GM12878 (cell line): Measurements from ENCODE around the gene ISG20.

ENCODE experiments used
- BHLHE40 ChIP-seq, 2 experiments: fragments of 450-650 bp in 1 of 2; IDR thresholded peaks; 2 replicates each; pipeline ENCODE4 v1.6.1; 2011 to 2017; ENCODE audit warnings: low read depth in 2 of 2, borderline replicate concordance in 1 of 2, improper control_type of control experiment in 1 of 2, low read length in 1 of 2, mild to moderate bottlenecking in 1 of 2
- CTCF ChIP-seq, 3 experiments: IDR thresholded peaks in 2 of 3; conservative IDR thresholded peaks in 1 of 3; 2 replicates each; pipeline ENCODE4 v1.5.1; 2011; ENCODE audit warnings: low read depth in 3 of 3, low read length in 3 of 3, mild to moderate bottlenecking in 3 of 3, control low read depth in 2 of 3, moderate library complexity in 2 of 3, inconsistent platforms in 1 of 3, mixed read lengths in 1 of 3; ENCODE audit not compliant: control insufficient read depth in 2 of 3, insufficient read depth in 1 of 3; ENCODE audit errors: extremely low read depth in 1 of 3
- MAX ChIP-seq: IDR thresholded peaks from 2 replicates; pipeline ENCODE4 v1.6.1; 2012; ENCODE audit warnings: low read depth, low read length, improper control_type of control experiment
- POLR2AphosphoS2 ChIP-seq: IDR thresholded peaks from 2 replicates; pipeline ENCODE4 v1.6.1; 2011; ENCODE audit warnings: low read depth, mild to moderate bottlenecking, low read length, improper control_type of control experiment, moderate library complexity
- POLR2AphosphoS5 ChIP-seq: IDR thresholded peaks from 2 replicates; pipeline ENCODE4 v1.6.1; 2011; ENCODE audit warnings: mild to moderate bottlenecking, low read length, inconsistent platforms
- RAD21 ChIP-seq: IDR thresholded peaks from 2 replicates; pipeline ENCODE4 v1.6.1; 2011; ENCODE audit warnings: mild to moderate bottlenecking, low read depth, low read length, moderate library complexity; ENCODE audit not compliant: insufficient read depth

GRCh38 chr15:88624156-88624970 is 14.5 kb upstream of the ISG20 start:
- no peak for TF ChIP-seq MAX
- no peak for TF ChIP-seq POLR2AphosphoS5
- TF ChIP-seq RAD21: peak; percentile 82
- peak in 1 of 2 experiments; percentile 7; a peak in 1 of 4 replicates for TF ChIP-seq BHLHE40 (IDR thresholded peaks at IDR 0.05; ENCODE audit: borderline replicate concordance in 1 of 2, low read depth in 2 of 2, low read length in 1 of 2)
- no peak for TF ChIP-seq POLR2AphosphoS2
- peak; percentile 62 to 78 (median 65) for TF ChIP-seq CTCF (IDR thresholded peaks at IDR 0.05 in 2 of 3, conservative IDR thresholded peaks at IDR 0.05 in 1 of 3; ENCODE audit: control insufficient read depth in 2 of 3, extremely low read depth in 1 of 3, insufficient read depth in 1 of 3, low read depth in 3 of 3, low read length in 3 of 3)
